ENCODE results near the gene C6orf132.

The C6orf132 gene

GRCh38 chr6:42162384-42162783, 20.0 kb upstream of the C6orf132 start:
- DNase-seq (ENCODE audit: low read depth), result no peak
- H3K4me3 ChIP-seq (ENCODE audit: control insufficient read depth, low read depth, low read length), result no peak overlapping the region
- no peak for TF ChIP-seq CTCF (IDR thresholded peaks at IDR 0.05; ENCODE audit: control insufficient read depth, insufficient read depth, low read depth, low read length, missing control alignments)

GRCh38 chr6:42159431-42160024, 17.1 kb upstream of the C6orf132 start:
- no peak for TF ChIP-seq CTCF (IDR thresholded peaks at IDR 0.05; ENCODE audit: control insufficient read depth, insufficient read depth, low read depth, low read length, missing control alignments)
- H3K4me3 ChIP-seq (ENCODE audit: control insufficient read depth, low read depth, low read length), result no peak overlapping the region
- DNase-seq (ENCODE audit: low read depth), result no peak

- DNase-seq (ENCODE audit: low read depth), result no peak
- TF ChIP-seq CTCF (IDR thresholded peaks at IDR 0.05; ENCODE audit: control insufficient read depth, insufficient read depth, low read depth, low read length, missing control alignments), result no peak
- no peak overlapping the region for H3K4me3 ChIP-seq (ENCODE audit: control insufficient read depth, low read depth, low read length)
Measured at GRCh38 chr6:42158631-42159030, 16.2 kb upstream of the C6orf132 start.

- no peak overlapping the region for H3K4me3 ChIP-seq (ENCODE audit: control insufficient read depth, low read depth, low read length)
- no peak for TF ChIP-seq CTCF (IDR thresholded peaks at IDR 0.05; ENCODE audit: control insufficient read depth, insufficient read depth, low read depth, low read length, missing control alignments)
- no peak for DNase-seq (ENCODE audit: low read depth)
Measured at GRCh38 chr6:42158011-42158410, 15.6 kb upstream of the C6orf132 start.

- no peak for DNase-seq (ENCODE audit: low read depth)
- TF ChIP-seq CTCF (IDR thresholded peaks at IDR 0.05; ENCODE audit: control insufficient read depth, insufficient read depth, low read depth, low read length, missing control alignments), result no peak
- H3K4me3 ChIP-seq (ENCODE audit: control insufficient read depth, low read depth, low read length), result no peak overlapping the region
Measured at GRCh38 chr6:42156638-42157037, 14.2 kb upstream of the C6orf132 start.

- no peak for DNase-seq (ENCODE audit: low read depth)
- H3K4me3 ChIP-seq (ENCODE audit: control insufficient read depth, low read depth, low read length), result no peak overlapping the region
- TF ChIP-seq CTCF (IDR thresholded peaks at IDR 0.05; ENCODE audit: control insufficient read depth, insufficient read depth, low read depth, low read length, missing control alignments), result no peak
Measured at GRCh38 chr6:42155293-42155692, 12.9 kb upstream of the C6orf132 start.
